SU-DHL-6 (cell line): Measurements from ENCODE around the gene MYADM.

Source experiments
- H2AFZ ChIP-seq: fragments of 200-600 bp; sonication (generic); 2 replicates; pipeline ENCODE4 v1.6.1; 2014; ENCODE audit warnings: low read depth, mild to moderate bottlenecking, moderate library complexity, mixed read lengths, antibody characterized with exemption, low read length; ENCODE audit not compliant: severe bottlenecking
- H3F3A ChIP-seq: fragments of 200-600 bp; shearing (Covaris generic); 2 replicates; pipeline ENCODE4 v1.6.0; 2016; ENCODE audit warnings: antibody characterized with exemption, mild to moderate bottlenecking; ENCODE audit not compliant: insufficient read depth
- H3K27ac ChIP-seq: fragments of 200-600 bp; sonication (generic); 2 replicates; pipeline ENCODE4 v1.5.1; 2016; ENCODE audit warnings: low read depth, mild to moderate bottlenecking, low read length, moderate library complexity, mixed read lengths
- H3K27me3 ChIP-seq: fragments of 200-600 bp; sonication (generic), shearing (Covaris generic); 2 replicates; pipeline ENCODE4 v1.6.0; 2014; ENCODE audit warnings: mild to moderate bottlenecking, low read length
- H3K36me3 ChIP-seq: fragments of 200-600 bp; sonication (generic); 2 replicates; pipeline ENCODE4 v1.6.1; 2014; ENCODE audit warnings: mild to moderate bottlenecking, low read length, mixed read lengths
- H3K4me2 ChIP-seq: fragments of 300-600, 200-600 bp; shearing (Covaris generic), sonication (generic); 2 replicates; pipeline ENCODE4 v1.6.0; 2014; ENCODE audit warnings: low read length, low read depth, mild to moderate bottlenecking; ENCODE audit not compliant: poor library complexity, severe bottlenecking
- H3K4me3 ChIP-seq: fragments of 200-600 bp; sonication (generic); 2 replicates; pipeline ENCODE4 v1.5.1; 2014; ENCODE audit warnings: antibody characterized with exemption, low read length, mild to moderate bottlenecking, mixed read lengths; ENCODE audit not compliant: insufficient read depth, poor library complexity, severe bottlenecking
- H3K79me2 ChIP-seq: fragments of 200-600 bp; sonication (generic); 2 replicates; pipeline ENCODE4 v1.6.1; 2014; ENCODE audit warnings: mild to moderate bottlenecking, low read length, moderate library complexity; ENCODE audit not compliant: insufficient read depth
- H3K9ac ChIP-seq: fragments of 200-600 bp; sonication (generic); 2 replicates; pipeline ENCODE4 v1.7.0; 2014; ENCODE audit warnings: mild to moderate bottlenecking, low read length
- H3K9me2 ChIP-seq: fragments of 200-600 bp; sonication (generic); replicated peaks from 2 replicates; pipeline ENCODE4 v1.6.1; 2014; ENCODE audit warnings: low read length; ENCODE audit not compliant: insufficient read depth
- H3K9me3 ChIP-seq: fragments of 200-600 bp; sonication (generic); 2 replicates; pipeline ENCODE4 v1.6.1; 2014; ENCODE audit warnings: low read length, mixed read lengths; ENCODE audit not compliant: insufficient read depth
- H4K20me1 ChIP-seq: fragments of 200-600 bp; sonication (generic); 2 replicates; pipeline ENCODE4 v1.6.1; 2014; ENCODE audit warnings: low read depth, mild to moderate bottlenecking, antibody characterized with exemption, low read length, moderate library complexity, mixed read lengths
- CTCF ChIP-seq: fragments of 200-600 bp; sonication (generic); IDR thresholded peaks from one replicate; pipeline ENCODE4 v1.5.1; 2017; ENCODE audit warnings: antibody characterized with exemption, mild to moderate bottlenecking, low read length, moderate library complexity; ENCODE audit not compliant: insufficient read depth, poor library complexity, severe bottlenecking
- EZH2phosphoT487 ChIP-seq: fragments of 200-600 bp; sonication (generic), shearing (Covaris generic); conservative IDR thresholded peaks from 2 replicates; pipeline ENCODE4 v1.6.1; 2018; ENCODE audit warnings: mild to moderate bottlenecking, antibody characterized with exemption, low read length, moderate library complexity, mixed read lengths

Gene MYADM

GRCh38 chr19:53876651-53877224 lies 9.1 kb downstream of the MYADM start:
- no peak for TF ChIP-seq EZH2phosphoT487
- TF ChIP-seq CTCF, result no peak
- Histone ChIP-seq H3K4me2 (no peak overlapping the region), H3K4me3 (no peak overlapping the region), H3K79me2 (no peaks in the 10 kb centered on the region), H3K9me3 (no peaks in the 10 kb centered on the region), H3F3A (no peaks in the 10 kb centered on the region), H3K27me3 (no peaks in the 10 kb centered on the region), H3K36me3 (no peaks in the 10 kb centered on the region), H2AFZ (no peak overlapping the region), H3K27ac (no peak overlapping the region), H3K9ac (no peak overlapping the region), H3K9me2 (no peaks in the 10 kb centered on the region), H4K20me1 (no peaks in the 10 kb centered on the region)

- no peak overlapping the region for H3K4me2 ChIP-seq
- H3F3A ChIP-seq, result no peaks in the 10 kb centered on the region
- no peak overlapping the region for H2AFZ ChIP-seq
- H4K20me1 ChIP-seq, result no peaks in the 10 kb centered on the region
- H3K79me2 ChIP-seq, result no peaks in the 10 kb centered on the region
- no peaks in the 10 kb centered on the region for H3K36me3 ChIP-seq
- no peak overlapping the region for H3K9ac ChIP-seq
- no peak for TF ChIP-seq EZH2phosphoT487
- TF ChIP-seq CTCF, result no peak
- no peak overlapping the region for H3K4me3 ChIP-seq
- H3K9me2 ChIP-seq, result no peaks in the 10 kb centered on the region
- no peaks in the 10 kb centered on the region for H3K9me3 ChIP-seq
- H3K27ac ChIP-seq, result no peak overlapping the region
- no peaks in the 10 kb centered on the region for H3K27me3 ChIP-seq
Observed at GRCh38 chr19:53877361-53877766, 9.7 kb downstream of the MYADM start.

- TF ChIP-seq EZH2phosphoT487, result no peak
- no peak for TF ChIP-seq CTCF
- no peak overlapping the region for H3K4me2 ChIP-seq
- no peak overlapping the region for H2AFZ ChIP-seq
- no peaks in the 10 kb centered on the region for H3K27me3 ChIP-seq
- no peaks in the 10 kb centered on the region for H3K79me2 ChIP-seq
- H3F3A ChIP-seq, result no peaks in the 10 kb centered on the region
- H3K9ac ChIP-seq, result no peak overlapping the region
- no peaks in the 10 kb centered on the region for H3K9me2 ChIP-seq
- H3K36me3 ChIP-seq, result no peaks in the 10 kb centered on the region
- H3K9me3 ChIP-seq, result no peaks in the 10 kb centered on the region
- H3K27ac ChIP-seq, result no peak overlapping the region
- no peaks in the 10 kb centered on the region for H4K20me1 ChIP-seq
- no peak overlapping the region for H3K4me3 ChIP-seq
Observed at GRCh38 chr19:53878776-53879139, 11.1 kb downstream of the MYADM start.
